PFSK-1 (cell line): ENCODE measurements around the gene MRLN.

Experiments
- FOXP2 ChIP-seq: optimal IDR thresholded peaks from 2 replicates; pipeline ENCODE3; 2011; ENCODE audit warnings: borderline replicate concordance, control low read depth, inconsistent platforms; ENCODE audit not compliant: insufficient read depth; ENCODE audit errors: extremely low read length, extremely low read depth
- POLR2AphosphoS5 ChIP-seq: IDR thresholded peaks from 2 replicates; pipeline ENCODE4 v1.6.1; 2012; ENCODE audit warnings: low read depth, mild to moderate bottlenecking, control low read depth, low read length, moderate library complexity
- REST ChIP-seq, 2 experiments: IDR thresholded peaks; 2 replicates each; pipeline versions ENCODE4 v1.6.1 to v1.8.0; 2011 to 2012; ENCODE audit warnings: low read depth in 2 of 2, low read length in 2 of 2, control low read depth in 1 of 2, inconsistent platforms in 1 of 2, mild to moderate bottlenecking in 1 of 2, moderate library complexity in 1 of 2; ENCODE audit not compliant: insufficient read depth in 1 of 2
- SIN3A ChIP-seq: IDR thresholded peaks from 2 replicates; pipeline ENCODE4 v1.6.1; 2012; ENCODE audit warnings: mild to moderate bottlenecking, low read length, moderate library complexity, borderline replicate concordance; ENCODE audit not compliant: insufficient read depth
- TAF1 ChIP-seq: IDR thresholded peaks from 2 replicates; pipeline ENCODE4 v1.6.1; 2012; ENCODE audit warnings: low read length, control low read depth, borderline replicate concordance; ENCODE audit not compliant: insufficient read depth

Gene MRLN

GRCh38 chr10:59771162-59771807 is 18.0 kb upstream of the MRLN start:
- no peak for TF ChIP-seq TAF1
- no peak for TF ChIP-seq SIN3A
- no peak for TF ChIP-seq REST (IDR thresholded peaks at IDR 0.05; ENCODE audit: insufficient read depth in 1 of 2, low read depth in 2 of 2, low read length in 2 of 2)
- no peak for TF ChIP-seq FOXP2
- no peak for TF ChIP-seq POLR2AphosphoS5

DNA sequence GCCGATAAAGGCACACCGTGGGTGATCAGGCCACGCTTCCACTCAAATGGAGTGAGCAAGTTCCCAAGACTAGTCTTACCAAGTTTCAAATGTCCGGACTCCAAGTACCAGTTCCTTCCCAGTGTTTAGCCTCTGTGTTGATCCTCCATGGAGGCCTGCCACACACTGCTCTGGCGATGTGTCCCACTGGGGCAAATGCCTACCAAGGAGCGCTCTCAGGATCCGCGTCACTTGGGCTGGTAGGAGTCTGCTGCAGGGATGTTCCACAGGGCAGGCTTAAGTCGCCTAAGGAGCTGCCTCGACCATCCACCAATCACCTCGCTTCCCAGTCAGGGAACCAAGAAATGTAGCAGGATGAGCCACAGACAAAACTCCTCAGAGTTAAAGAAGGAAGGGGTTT is 17.4 kb upstream of the MRLN start:
- TF ChIP-seq POLR2AphosphoS5: no peak

DNA sequence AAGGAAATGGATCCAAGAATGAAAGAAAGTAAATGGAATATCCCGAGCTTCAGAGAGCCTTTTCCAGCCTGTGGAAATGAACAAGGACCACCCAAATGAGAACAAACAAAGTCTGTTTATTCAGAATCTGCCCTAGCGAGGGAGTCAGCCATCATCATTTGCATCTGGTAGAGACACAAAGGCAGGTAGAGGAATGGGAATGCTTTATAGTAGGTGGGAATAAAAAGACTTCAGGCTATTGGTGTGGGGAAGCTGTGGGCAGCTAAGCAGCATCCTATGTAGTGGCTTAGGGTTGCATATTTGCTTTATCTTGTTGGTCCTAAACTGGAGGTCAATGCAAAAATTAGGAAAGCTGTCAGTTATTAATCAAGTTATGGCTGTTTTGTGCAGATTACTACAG is 9.2 kb upstream of the MRLN start:
- no peak for TF ChIP-seq POLR2AphosphoS5
- TF ChIP-seq FOXP2: no peak
- no peak for TF ChIP-seq REST (IDR thresholded peaks at IDR 0.05; ENCODE audit: insufficient read depth in 1 of 2, low read depth in 2 of 2, low read length in 2 of 2)
- TF ChIP-seq SIN3A: no peak
- TF ChIP-seq TAF1: no peak

- no peak for TF ChIP-seq POLR2AphosphoS5
- no peak for TF ChIP-seq REST (IDR thresholded peaks at IDR 0.05; ENCODE audit: insufficient read depth in 1 of 2, low read depth in 2 of 2, low read length in 2 of 2)
- no peak for TF ChIP-seq TAF1
- TF ChIP-seq SIN3A: no peak
- TF ChIP-seq FOXP2: no peak
Observed at GRCh38 chr10:59757966-59758365, 4.7 kb upstream of the MRLN start.

DNA sequence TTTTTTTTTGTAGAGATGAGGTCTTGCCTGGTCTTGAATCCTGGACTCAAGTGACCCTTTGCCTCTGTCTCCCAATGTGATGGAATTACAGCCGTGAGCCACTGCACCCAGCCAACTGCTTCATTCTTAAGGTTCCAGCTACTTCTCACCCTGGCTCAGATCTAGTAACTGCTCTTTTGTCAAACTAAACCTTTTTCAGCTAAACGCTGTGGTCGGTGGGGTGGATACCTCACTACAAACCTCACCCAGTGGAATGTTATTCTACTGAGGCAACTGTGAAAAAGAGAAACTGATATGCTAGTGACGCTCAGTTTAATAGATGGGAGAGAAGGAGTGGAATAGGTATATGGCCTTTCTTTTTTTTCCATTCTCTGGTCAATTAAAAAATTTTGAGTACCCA is 1.7 kb upstream of the MRLN start:
- TF ChIP-seq FOXP2 (no peak), TAF1 (no peak), REST (IDR thresholded peaks at IDR 0.05; ENCODE audit: insufficient read depth in 1 of 2, low read depth in 2 of 2, low read length in 2 of 2) (no peak), SIN3A (no peak), POLR2AphosphoS5 (no peak)
